A673 (cell line): Measurements from ENCODE around the gene CMIP. TPM values are rescaled to one million over a fixed set of nuclear protein-coding genes. Genes with fewer than 3 reads are reported as not detected.

ENCODE experiments used
- BruUV-seq: library from RNA; stranded (reverse); fragments of 400-500 nt; replicated peaks from 2 replicates; lab custom pipeline; 2021; lab: Mats Ljungman, UMichigan
- CTCF ChIA-PET: fragments of 300-600 bp; sonication (Branson Sonifier 250); formaldehyde crosslinking; loops from one replicate; lab custom pipeline; 2022; ENCODE audit warnings: antibody characterized with exemption; lab: Charles Lee
- POLR2A ChIA-PET: fragments of 300-600 bp; sonication (Branson Sonifier 250); formaldehyde crosslinking; loops from one replicate; lab custom pipeline; 2022; ENCODE audit warnings: antibody characterized with exemption; ENCODE audit not compliant: low non-redundant PET; lab: Charles Lee
- DNase-seq: peaks from one replicate; pipeline ENCODE4 v3.0.0-alpha.2; 2015; ENCODE audit warnings: low spot score
- H3K27ac ChIP-seq: fragments of 200-600 bp; sonication (generic); 2 replicates; pipeline ENCODE4 v1.5.1; 2016; ENCODE audit warnings: mixed run types, low read depth, mild to moderate bottlenecking, mixed read lengths, antibody characterized with exemption, low read length; ENCODE audit not compliant: poor library complexity, severe bottlenecking
- H3K27me3 ChIP-seq: fragments of 200-600 bp; sonication (generic); replicated peaks from 2 replicates; pipeline ENCODE4 v1.6.1; 2017; ENCODE audit warnings: mixed run types, low read depth, mild to moderate bottlenecking, mixed read lengths, antibody characterized with exemption, low read length; ENCODE audit not compliant: insufficient read depth, poor library complexity
- H3K36me3 ChIP-seq: fragments of 200-600 bp; sonication (generic); 2 replicates; pipeline ENCODE4 v1.6.1; 2016; ENCODE audit warnings: mixed run types, mild to moderate bottlenecking, mixed read lengths, antibody characterized with exemption, low read length; ENCODE audit not compliant: insufficient read depth, poor library complexity, severe bottlenecking
- H3K4me1 ChIP-seq: fragments of 200-600 bp; sonication (generic); 2 replicates; pipeline ENCODE4 v1.6.1; 2017; ENCODE audit warnings: mixed run types, mild to moderate bottlenecking, mixed read lengths, antibody characterized with exemption, low read length; ENCODE audit not compliant: insufficient read depth, poor library complexity, severe bottlenecking
- H3K4me3 ChIP-seq: fragments of 200-600 bp; sonication (generic); 2 replicates; pipeline ENCODE4 v1.5.1; 2016; ENCODE audit warnings: low read depth, mixed run types, mild to moderate bottlenecking, mixed read lengths, low read length; ENCODE audit not compliant: poor library complexity, severe bottlenecking
- H3K9me3 ChIP-seq: fragments of 200-600 bp; sonication (generic); 2 replicates; pipeline ENCODE4 v1.6.1; 2016; ENCODE audit warnings: mixed run types, low read depth, mild to moderate bottlenecking, mixed read lengths, antibody characterized with exemption, low read length; ENCODE audit not compliant: poor library complexity, severe bottlenecking
- CTCF ChIP-seq: fragments of 300-800, 200-600 bp; sonication (generic); conservative IDR thresholded peaks from 2 replicates; pipeline ENCODE4 v1.5.1; 2017; ENCODE audit warnings: low read depth, mild to moderate bottlenecking, antibody characterized with exemption, low read length, moderate library complexity, mixed read lengths
- EZH2 ChIP-seq: fragments of 200-600 bp; sonication (generic); IDR thresholded peaks from 2 replicates; pipeline ENCODE4 v1.6.1; 2017; ENCODE audit warnings: borderline replicate concordance, low read depth, mild to moderate bottlenecking, mixed read lengths, antibody characterized with exemption, low read length; ENCODE audit not compliant: poor library complexity, severe bottlenecking
- intact Hi-C: fragments of 100-400 bp; cut with micrococcal nuclease; formaldehyde crosslinking; loops from one replicate; pipeline ENCODE4 v1.10.0; 2022; ENCODE audit not compliant: unreplicated experiment
- total RNA-seq: library from RNA; stranded (reverse); gene quantifications from 2 replicates; pipeline ENCODE4 v1.2.3, GENCODE V29; 2021

CMIP gene
- total RNA-seq, 1 experiment from 2014 or later: 25.5 TPM

- Histone ChIP-seq H3K4me3 (no peak overlapping the region), H3K4me1 (peaks cover 18% of the 10 kb centered on the region), H3K9me3 (no peaks in the 10 kb centered on the region), H3K27ac (no peak overlapping the region), H3K27me3 (no peaks in the 10 kb centered on the region), H3K36me3 (no peaks in the 10 kb centered on the region)
- no peak for DNase-seq
- ChIA-PET CTCF (no interaction called here), POLR2A (no interaction called here)
- no TSS peak for BruUV-seq
- intact Hi-C loops: no loop called here
- TF ChIP-seq EZH2: no peak
- no peak for TF ChIP-seq CTCF
Observed at GRCh38 chr16:81488687-81489411, 44.2 kb downstream of the CMIP start.

- no peak overlapping the region for H3K4me3 ChIP-seq
- H3K27me3 ChIP-seq: no peaks in the 10 kb centered on the region
- intact Hi-C loops: no loop called here
- H3K9me3 ChIP-seq: no peaks in the 10 kb centered on the region
- POLR2A ChIA-PET: no interaction called here
- CTCF ChIA-PET: no interaction called here
- BruUV-seq: no TSS peak
- H3K36me3 ChIP-seq: no peaks in the 10 kb centered on the region
- H3K4me1 ChIP-seq: peaks cover 22% of the 10 kb centered on the region
- H3K27ac ChIP-seq: no peak overlapping the region
- no peak for DNase-seq
- no peak for TF ChIP-seq EZH2
- TF ChIP-seq CTCF: no peak
Observed at GRCh38 chr16:81489547-81490267, 45.1 kb downstream of the CMIP start.

GRCh38 chr16:81491541-81492188 is 47.1 kb downstream of the CMIP start:
- BruUV-seq: no TSS peak
- no peaks in the 10 kb centered on the region for H3K36me3 ChIP-seq
- H3K27me3 ChIP-seq: no peaks in the 10 kb centered on the region
- peak overlapping the region; percentile 23 for H3K27ac ChIP-seq
- TF ChIP-seq EZH2 (no peak), CTCF (no peak)
- no peaks in the 10 kb centered on the region for H3K9me3 ChIP-seq
- DNase-seq: peak; percentile 19
- H3K4me3 ChIP-seq: no peak overlapping the region
- ChIA-PET CTCF (no interaction called here), POLR2A (interaction anchor here (0.6 kb wide), 1 partner anchor 230 kb away, joined by 6 read pairs; no protein-coding TSS in a partner anchor)
- intact Hi-C loops: no loop called here
- peaks cover 22% of the 10 kb centered on the region for H3K4me1 ChIP-seq
